Measurements from ENCODE around the gene PCSK6.

The PCSK6 gene

DNA sequence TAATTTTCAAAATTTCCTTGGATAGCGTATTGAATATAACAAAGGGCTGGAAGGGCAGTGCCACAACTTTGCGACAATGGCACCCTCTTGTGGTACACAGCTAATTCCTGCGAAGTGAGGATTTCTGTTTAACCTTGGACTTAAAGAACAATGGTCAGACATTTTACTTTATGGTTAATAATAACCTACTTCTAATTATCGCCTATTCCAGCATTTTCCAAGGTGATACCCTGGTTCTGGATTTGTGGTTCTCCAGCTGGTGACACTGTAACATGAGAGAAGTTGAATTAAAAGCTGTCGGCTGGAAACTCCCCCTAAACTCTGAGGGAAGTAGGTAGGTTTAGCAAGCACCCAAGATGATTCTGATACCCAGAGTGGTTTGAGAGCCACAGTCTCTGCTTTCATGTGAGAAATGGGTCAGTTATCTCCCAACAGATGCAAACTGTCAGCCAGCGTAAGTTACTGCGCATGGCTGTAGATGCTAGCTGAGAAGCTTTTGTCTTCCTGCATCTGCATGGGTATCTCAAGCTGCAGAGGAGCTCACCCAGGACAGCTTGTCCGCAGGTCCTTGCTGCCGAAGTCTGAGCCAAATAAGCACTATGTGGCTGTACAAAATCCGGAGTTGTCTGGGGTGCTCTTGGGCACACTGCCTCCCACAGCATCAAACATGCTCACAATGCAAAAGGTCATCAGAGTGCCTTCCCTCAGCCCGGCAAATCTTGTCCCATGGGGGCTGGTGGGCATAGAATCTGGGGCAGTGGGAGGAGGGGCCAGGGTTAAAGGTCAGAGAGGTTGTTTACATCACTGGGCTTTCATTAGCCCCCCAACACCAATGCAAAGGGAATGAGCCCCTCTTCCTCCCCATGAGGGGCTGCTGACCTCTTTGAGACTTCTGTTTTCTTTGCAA is 231.0 kb downstream of the PCSK6 start:
- Histone ChIP-seq H2AFZ (ENCODE audit: low read depth, low read length) (no peak overlapping the region), H3K27ac (ENCODE audit: low read length) (no peak overlapping the region), H3K79me2 (ENCODE audit: insufficient read depth, low read length) (no peaks in the 10 kb centered on the region), H4K20me1 (ENCODE audit: insufficient read depth, low read length) (no peaks in the 10 kb centered on the region), H3K27me3 (ENCODE audit: insufficient read depth, low read length, poor library complexity) (no peaks in the 10 kb centered on the region), H3K36me3 (ENCODE audit: insufficient read depth, low read length) (no peaks in the 10 kb centered on the region), H3K4me2 (ENCODE audit: insufficient read depth, low read length) (no peak overlapping the region), H3K4me1 (ENCODE audit: insufficient read depth, low read length) (peaks cover 27% of the 10 kb centered on the region), H3K9ac (ENCODE audit: low read depth, low read length) (no peak overlapping the region), H3K4me3 (ENCODE audit: low read depth in 1 of 2, low read length in 2 of 2) (no peak overlapping the region), H3K9me3 (ENCODE audit: insufficient read depth, low read length, severe bottlenecking) (no peaks in the 10 kb centered on the region)
- ATAC-seq (ENCODE audit: insufficient read depth, low read depth) = peak; percentile 66
- TF ChIP-seq, protein P1, sequence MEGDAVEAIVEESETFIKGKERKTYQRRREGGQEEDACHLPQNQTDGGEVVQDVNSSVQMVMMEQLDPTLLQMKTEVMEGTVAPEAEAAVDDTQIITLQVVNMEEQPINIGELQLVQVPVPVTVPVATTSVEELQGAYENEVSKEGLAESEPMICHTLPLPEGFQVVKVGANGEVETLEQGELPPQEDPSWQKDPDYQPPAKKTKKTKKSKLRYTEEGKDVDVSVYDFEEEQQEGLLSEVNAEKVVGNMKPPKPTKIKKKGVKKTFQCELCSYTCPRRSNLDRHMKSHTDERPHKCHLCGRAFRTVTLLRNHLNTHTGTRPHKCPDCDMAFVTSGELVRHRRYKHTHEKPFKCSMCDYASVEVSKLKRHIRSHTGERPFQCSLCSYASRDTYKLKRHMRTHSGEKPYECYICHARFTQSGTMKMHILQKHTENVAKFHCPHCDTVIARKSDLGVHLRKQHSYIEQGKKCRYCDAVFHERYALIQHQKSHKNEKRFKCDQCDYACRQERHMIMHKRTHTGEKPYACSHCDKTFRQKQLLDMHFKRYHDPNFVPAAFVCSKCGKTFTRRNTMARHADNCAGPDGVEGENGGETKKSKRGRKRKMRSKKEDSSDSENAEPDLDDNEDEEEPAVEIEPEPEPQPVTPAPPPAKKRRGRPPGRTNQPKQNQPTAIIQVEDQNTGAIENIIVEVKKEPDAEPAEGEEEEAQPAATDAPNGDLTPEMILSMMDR (IDR thresholded peaks at IDR 0.05; ENCODE audit: borderline replicate concordance, extremely low read depth, low read length, poor library complexity, severe bottlenecking) = peak; percentile 90
- TF ChIP-seq EZH2 (IDR thresholded peaks at IDR 0.05; ENCODE audit: borderline replicate concordance, low read depth, low read length, severe bottlenecking) = no peak
- DNase-seq = peak; percentile 61

DNA sequence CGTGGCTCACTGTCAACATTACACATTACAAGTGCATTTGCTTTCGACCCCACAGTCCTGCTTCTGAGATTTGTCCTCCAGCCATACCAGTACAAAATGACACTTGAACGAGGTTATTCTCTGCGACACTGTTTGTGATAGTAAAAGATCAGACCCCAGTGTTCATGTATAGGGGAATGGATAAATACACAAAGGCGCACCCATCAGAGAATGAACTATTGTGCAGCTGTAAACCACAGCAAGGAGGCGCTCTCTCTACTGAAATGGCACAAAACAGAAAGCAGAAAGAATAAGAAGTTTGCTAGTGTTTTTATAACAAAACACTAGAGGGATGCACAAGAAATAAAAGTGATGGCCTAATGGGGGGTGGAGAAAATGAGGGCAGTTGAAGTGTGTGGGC is 232.8 kb downstream of the PCSK6 start:
- TF ChIP-seq, protein P1 (IDR thresholded peaks at IDR 0.05; ENCODE audit: borderline replicate concordance, extremely low read depth, low read length, poor library complexity, severe bottlenecking) = peak; percentile 53
- no peak for TF ChIP-seq EZH2 (IDR thresholded peaks at IDR 0.05; ENCODE audit: borderline replicate concordance, low read depth, low read length, severe bottlenecking)
- DNase-seq (peak; percentile 20), ATAC-seq (ENCODE audit: insufficient read depth, low read depth) (no peak)
- H3K79me2 ChIP-seq (ENCODE audit: insufficient read depth, low read length) = peaks cover 1% of the 10 kb centered on the region
- no peaks in the 10 kb centered on the region; the same call in 1 of the 2 replicates for H3K36me3 ChIP-seq (ENCODE audit: insufficient read depth, low read length)
- no peak overlapping the region for H3K4me2 ChIP-seq (ENCODE audit: insufficient read depth, low read length)
- no peak overlapping the region for H3K4me3 ChIP-seq (ENCODE audit: low read depth in 1 of 2, low read length in 2 of 2)
- no peak overlapping the region for H3K9ac ChIP-seq (ENCODE audit: low read depth, low read length)
- no peak overlapping the region for H2AFZ ChIP-seq (ENCODE audit: low read depth, low read length)
- H4K20me1 ChIP-seq (ENCODE audit: insufficient read depth, low read length) = no peaks in the 10 kb centered on the region
- H3K27me3 ChIP-seq (ENCODE audit: insufficient read depth, low read length, poor library complexity) = peaks cover 11% of the 10 kb centered on the region
- H3K4me1 ChIP-seq (ENCODE audit: insufficient read depth, low read length) = peaks cover 38% of the 10 kb centered on the region
- H3K9me3 ChIP-seq (ENCODE audit: insufficient read depth, low read length, severe bottlenecking) = no peaks in the 10 kb centered on the region
- no peak overlapping the region for H3K27ac ChIP-seq (ENCODE audit: low read length)

DNA sequence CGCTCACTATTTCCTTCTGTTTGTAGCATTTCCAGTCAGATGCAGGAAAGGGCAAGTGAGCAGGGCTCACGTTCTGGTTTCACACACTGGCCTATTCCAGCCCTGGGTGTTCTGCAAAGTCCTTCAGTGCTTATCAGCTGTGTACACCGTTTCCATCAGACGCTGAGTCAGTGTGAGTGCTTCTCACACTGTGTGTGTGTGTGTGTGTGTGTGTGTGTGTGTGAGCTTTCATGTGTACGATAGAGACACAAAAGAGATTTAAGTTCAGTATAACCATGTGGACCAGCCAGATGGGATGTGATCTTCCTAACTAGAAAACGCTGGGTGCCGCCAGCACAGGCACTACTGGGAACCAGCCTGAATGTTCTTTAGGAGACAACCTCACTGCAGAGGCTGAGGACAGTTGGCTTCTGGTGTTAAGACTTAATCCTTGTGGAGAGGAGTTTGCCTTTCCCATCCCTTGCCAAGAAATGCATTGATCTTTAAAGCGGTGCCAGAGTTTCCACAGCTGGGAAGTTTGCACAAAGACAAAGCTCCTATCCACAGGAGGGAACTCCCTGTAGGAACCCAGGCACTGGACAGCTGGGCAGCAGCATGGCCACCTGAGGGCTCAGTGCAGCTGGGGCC is 233.8 kb downstream of the PCSK6 start:
- Histone ChIP-seq H3K27me3 (ENCODE audit: insufficient read depth, low read length, poor library complexity) (peaks cover 11% of the 10 kb centered on the region), H3K9me3 (ENCODE audit: insufficient read depth, low read length, severe bottlenecking) (no peaks in the 10 kb centered on the region), H4K20me1 (ENCODE audit: insufficient read depth, low read length) (no peaks in the 10 kb centered on the region), H3K4me3 (ENCODE audit: low read depth in 1 of 2, low read length in 2 of 2) (no peak overlapping the region), H3K27ac (ENCODE audit: low read length) (no peak overlapping the region), H2AFZ (ENCODE audit: low read depth, low read length) (no peak overlapping the region), H3K4me2 (ENCODE audit: insufficient read depth, low read length) (no peak overlapping the region), H3K9ac (ENCODE audit: low read depth, low read length) (no peak overlapping the region), H3K79me2 (ENCODE audit: insufficient read depth, low read length) (peaks cover 9% of the 10 kb centered on the region), H3K36me3 (ENCODE audit: insufficient read depth, low read length) (no peaks in the 10 kb centered on the region; the same call in 1 of the 2 replicates), H3K4me1 (ENCODE audit: insufficient read depth, low read length) (peaks cover 42% of the 10 kb centered on the region)
- DNase-seq (no peak), ATAC-seq (ENCODE audit: insufficient read depth, low read depth) (no peak)
- TF ChIP-seq, protein P1 (IDR thresholded peaks at IDR 0.05; ENCODE audit: borderline replicate concordance, extremely low read depth, low read length, poor library complexity, severe bottlenecking) = no peak
- TF ChIP-seq EZH2 (IDR thresholded peaks at IDR 0.05; ENCODE audit: borderline replicate concordance, low read depth, low read length, severe bottlenecking) = no peak
